ENCODE data around the gene SF3B5.
"Not testable (repeated sequence)": the region's sequence is repeated elsewhere in the genome, so short reads cannot be mapped to it uniquely, and the experiment has no call there.

The SF3B5 gene

DNA sequence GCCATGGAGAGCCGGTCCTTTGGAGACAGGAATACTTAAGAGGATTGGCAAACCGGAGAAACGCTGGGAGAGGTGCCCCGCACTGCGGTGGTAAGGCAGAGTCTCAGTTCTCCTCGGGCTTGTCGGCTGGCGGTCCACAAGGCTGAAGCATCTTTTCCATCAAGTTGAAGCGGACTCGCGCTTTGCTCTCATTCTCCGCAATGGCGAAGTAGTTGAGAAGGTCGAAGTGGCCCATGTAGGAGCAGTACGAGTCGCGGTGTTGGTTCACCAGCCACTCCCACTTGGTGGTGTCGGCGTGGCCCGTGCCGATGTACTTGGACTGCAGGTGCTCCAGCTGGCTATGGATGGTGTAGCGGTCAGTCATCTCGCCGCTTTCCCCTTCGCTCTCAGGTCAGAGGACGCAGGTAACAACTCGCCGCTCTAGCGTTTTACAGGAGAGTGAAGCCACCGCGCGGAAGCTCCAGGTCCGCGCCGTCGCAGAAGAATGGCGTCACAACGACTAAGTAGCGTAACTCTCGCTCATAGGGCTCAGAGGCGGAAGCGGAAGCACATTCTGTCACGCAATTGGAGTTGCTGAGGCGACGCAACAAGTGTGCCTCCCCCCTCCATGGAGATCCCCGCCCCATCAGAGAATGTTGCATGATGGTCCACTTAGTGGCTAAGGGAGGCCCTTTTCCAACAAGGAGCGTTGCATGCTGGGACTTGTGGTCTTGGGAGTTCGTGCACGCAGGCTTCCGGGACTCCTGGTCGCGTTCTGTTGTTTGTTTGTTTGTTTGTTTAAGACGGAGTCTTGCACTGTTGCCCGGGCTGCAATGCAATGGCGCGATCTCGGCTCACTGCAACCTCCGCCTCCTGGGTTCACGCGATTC is at the start of gene SF3B5:
TSS of gene SF3B5 (minus strand) at position 440 of the 869 bp plus-strand sequence. CDS start at position 364, 76 bp downstream.
- peak; percentile 100 for DNase-seq

DNA sequence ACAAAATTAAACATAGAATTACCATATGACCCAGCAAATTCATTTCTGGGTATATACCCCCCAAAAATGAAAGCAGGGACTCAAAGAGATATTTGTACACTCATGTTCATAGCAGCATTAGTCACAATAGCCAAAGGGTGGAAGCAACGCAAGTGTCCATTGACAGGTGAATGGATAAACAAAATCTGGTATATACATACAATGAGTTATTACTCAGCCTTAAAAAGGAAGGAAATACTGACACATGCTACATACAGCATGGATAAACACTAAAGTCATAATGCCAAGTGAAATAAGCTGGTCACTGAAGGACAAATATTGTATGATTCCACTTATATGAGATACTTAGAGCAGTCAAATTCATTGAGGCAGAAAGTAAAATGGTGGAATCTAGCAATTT is 49.6 kb upstream of the SF3B5 start:
- DNase-seq: no peak

DNA sequence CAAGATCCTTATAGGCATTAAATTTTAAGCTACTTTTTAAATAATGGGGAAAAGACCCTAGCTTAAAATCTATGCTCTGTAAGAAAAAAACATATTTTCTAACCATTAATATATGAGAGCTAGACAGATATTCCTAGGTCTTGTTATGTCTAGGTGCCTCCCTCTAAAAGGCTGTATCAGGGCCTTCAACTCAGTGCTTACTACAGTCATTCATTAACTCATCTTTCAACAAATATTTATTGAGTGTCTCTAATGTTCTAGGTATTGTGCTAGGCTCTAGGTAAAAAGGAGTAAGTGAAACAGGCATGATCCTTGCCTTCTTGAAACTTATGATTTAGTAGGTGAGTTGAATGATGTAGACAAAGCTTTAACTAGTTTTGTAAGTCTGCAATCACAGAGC is 48.5 kb upstream of the SF3B5 start:
- DNase-seq: no peak

DNA sequence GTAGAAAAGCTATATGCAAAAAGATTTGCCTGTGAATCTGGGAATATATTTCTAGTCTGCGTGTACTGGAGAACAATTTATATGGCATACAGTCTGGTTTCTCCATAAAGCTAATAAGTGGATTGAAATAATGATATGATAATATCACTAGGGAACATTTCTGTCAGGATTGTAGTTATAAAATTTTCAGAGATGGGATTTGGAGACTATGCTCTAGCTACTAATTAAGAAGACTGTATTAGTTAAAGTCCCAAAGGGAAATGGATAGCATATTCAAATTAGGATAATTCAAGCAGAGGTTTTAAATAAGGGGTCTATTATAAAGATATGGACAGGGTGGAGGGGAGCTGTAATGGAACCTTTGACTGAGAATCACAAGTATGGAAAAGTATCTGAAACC is 47.7 kb upstream of the SF3B5 start:
- no peak for DNase-seq

DNA sequence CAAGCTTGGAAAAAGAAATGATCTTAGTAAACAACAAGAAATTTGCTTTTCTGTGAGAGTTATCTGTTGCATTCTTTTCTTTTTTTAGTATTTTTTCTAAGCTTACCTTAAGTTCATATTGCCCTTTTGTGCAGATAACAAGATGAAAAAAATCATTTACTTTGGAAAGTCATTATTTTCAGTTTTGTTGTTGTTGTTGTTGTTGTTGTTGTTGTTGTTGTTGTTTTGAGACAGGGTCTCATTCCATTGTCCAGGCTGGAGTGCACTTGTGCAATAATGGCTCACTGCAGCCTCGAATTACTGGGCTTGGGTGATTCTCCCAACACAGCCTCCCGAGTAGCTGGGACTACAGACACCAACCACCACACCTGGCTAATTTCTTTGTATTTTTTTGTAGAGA is 46.1 kb upstream of the SF3B5 start:
- no peak for DNase-seq

DNA sequence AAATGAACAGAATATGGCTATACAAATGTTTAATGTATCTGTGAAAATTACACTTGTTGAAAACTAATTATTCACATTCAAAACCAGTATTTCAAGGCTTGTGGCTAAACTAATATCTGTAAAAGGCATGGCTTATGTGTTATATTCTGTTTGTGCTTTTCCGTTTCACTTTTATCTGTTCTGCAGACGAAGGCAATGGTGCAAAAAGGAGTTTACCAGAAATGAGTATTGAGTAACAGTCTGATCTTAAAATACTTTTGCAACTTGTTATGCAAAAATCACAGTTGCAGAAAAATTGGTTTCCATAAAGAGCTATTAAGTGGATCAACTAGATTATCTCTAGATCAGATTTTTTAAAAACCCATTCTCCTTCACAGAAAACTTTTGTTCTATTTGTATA is 45.5 kb upstream of the SF3B5 start:
- no peak for DNase-seq

DNA sequence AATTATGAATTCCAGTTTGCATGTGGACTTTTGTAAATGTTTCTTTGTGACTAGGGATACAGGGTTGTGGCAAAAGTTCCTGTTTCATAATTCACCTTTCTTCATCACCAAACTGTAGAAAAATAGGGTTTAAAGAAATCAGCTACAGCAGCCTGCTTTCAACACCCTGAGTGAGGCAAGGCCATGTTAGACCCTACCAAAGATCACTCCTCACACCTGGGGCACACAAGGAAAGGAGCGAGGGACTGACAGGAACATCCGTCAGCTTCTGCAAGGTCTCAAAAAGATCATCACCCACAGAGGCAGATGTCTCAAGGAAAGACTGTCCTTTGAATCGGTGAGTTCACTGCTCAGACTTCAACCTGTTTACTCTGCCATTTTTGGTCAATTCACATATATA is 44.4 kb upstream of the SF3B5 start:
- DNase-seq: no peak

DNA sequence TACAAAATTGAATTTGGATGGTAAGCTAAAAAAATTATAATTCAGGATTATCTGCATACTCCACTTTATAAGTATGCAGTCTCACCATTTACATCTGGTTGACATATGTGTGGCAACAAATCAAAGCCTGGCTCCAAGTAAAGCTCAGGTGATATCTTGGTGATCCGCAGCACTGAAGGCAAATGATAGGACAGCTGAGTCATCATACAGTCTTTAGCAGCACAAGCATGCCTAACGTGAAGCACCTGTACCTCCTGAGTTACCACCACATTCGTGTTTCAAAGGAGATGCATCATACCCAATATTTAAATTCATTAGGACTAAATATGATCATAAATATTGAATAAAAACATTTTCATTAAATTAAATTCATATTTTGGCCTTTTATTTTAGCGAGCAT is 43.2 kb upstream of the SF3B5 start:
- no peak for DNase-seq

DNA sequence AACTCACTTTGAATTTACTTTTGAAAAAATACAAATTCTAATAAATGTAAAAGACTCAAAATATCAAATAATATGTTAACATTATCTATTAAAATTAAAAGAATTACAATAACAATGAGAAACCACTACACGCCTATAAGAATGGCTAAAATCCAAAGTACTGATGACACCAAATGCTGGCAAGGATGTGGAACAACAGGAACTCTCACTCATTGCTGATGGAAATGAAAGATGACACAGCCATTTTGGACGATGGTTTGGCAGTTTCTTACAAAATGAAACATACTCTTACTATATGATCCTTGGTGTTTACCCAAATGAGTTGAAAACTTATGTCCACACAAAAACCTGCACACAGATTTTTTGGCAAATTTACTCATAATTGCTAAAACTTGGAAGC is 39.4 kb upstream of the SF3B5 start:
- no peak for DNase-seq

DNA sequence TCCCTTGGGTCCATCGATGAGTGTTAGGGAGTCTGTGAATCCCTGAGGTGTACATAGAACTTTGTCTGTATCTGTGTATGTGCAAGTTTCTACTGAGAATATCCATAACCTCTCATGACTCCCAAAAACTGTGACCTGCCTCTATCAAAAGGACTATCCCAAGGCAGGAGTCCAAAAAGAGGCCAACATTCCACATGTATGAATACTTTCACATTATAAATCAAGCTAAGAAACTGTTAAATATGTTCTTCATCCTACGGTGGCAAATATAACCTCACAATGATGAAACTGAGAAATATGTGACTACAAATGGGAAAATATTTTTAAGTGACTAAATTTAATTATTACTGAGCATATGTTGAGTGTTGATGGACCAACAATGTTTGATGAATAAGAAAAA is 38.8 kb upstream of the SF3B5 start:
- DNase-seq: no peak

DNA sequence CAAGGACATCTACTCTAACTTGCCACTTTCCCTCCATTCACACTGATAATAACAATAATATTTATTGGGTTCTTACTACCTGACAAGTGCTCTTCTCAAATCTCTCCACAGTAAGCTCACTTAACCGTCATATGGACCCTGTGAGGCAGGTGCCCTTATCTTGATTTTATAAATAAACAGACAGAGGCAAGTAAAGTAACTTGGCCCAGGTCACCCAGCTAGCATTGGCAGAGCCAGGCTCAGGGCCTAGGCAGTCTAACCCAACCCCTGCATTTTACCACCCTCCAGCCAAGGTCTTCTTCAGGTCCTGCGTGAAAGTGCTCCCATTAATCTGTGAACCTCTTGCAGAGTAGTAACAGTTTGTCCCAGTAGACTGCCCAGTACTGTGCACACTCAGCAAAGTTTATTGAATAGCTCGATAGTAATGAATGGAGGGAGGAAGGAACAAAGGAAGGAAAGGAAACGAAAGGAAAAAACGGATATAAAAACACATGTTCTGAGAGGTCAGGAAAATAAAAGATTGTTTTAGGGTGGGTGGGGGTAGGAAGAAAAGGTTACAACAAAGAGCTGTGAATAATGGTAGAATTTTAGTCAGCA is 38.0 kb upstream of the SF3B5 start:
- DNase-seq: no peak

DNA sequence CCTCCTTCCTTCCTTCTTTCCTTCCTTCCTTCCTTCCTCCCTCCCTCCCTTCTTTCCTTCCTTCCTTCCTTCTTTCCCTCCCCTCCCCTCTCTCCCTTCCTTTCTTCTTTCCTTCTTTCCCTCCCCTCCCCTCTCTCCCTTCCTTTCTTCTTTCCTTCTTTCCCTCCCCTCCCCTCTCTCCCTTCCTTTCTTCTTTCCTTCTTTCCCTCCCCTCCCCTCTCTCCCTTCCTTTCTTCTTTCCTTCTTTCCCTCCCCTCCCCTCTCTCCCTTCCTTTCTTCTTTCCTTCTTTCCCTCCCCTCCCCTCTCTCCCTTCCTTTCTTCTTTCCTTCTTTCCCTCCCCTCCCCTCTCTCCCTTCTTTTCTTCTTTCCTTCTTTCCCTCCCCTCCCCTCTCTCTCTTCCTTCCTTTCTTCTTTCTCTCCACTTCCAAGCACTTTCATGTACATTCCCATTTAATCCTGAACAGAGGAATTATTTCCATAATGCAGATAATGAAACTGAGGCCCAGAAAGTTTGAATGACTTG is 36.9 kb upstream of the SF3B5 start:
- DNase-seq: not testable (repeated sequence)

DNA sequence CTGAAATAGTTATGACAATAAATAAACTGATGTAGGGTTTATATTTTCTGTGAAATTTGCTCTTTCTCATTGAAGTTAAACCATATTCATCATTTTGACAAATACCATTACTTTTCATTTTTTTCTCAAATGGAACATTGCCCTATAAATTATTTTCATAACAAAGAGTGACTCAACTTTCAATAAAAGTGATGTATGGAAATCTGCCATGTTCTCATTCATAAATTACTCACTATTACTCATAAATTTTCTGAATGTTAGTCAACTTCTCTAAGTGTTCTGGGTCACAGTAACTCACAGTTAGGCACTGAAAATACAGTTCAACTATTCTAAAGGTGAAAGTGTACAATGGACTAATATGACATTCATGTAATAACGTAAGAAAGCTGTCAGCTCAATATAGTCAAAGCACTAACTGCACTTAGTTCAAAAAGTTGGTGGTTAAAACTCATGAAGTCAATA is 35.9 kb upstream of the SF3B5 start:
- no peak for DNase-seq

DNA sequence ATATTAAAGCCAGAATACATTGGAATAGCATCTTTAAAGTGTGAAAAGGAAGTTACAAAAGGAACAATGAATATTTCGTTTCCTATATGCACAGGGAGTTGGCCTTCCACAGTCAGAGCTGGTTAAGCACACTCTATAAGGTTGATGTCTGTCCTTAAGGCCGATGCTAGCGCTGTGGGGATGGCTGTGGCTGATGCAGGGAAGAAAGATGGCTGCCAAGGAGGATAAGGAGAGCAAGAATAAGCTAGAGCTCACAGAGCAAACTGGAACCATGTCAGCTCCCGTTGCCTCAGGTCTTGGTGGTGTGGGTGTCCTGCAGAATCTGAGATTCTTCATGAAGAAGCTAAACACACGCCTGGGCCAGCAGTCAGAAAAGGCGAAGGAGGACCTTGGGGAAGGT is 34.1 kb upstream of the SF3B5 start:
- DNase-seq: no peak

DNA sequence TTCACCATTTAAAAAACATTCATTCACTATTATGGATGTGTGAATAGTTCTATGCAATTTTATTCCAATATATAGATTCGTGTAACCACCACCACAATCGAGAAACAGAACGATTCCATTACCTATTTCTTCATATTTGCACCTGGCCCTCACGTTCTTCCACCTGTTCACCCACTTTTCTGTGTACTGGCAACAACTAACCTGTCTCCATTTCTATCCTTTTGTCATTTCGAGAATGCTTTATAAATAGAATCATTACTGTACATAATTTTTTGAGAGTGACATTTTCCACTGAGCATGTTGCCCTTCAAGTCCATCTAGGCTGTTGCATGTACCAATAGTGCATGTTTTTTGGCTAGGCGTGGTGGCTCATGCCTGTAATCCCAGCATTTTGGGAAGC is 31.7 kb upstream of the SF3B5 start:
- no peak for DNase-seq

DNA sequence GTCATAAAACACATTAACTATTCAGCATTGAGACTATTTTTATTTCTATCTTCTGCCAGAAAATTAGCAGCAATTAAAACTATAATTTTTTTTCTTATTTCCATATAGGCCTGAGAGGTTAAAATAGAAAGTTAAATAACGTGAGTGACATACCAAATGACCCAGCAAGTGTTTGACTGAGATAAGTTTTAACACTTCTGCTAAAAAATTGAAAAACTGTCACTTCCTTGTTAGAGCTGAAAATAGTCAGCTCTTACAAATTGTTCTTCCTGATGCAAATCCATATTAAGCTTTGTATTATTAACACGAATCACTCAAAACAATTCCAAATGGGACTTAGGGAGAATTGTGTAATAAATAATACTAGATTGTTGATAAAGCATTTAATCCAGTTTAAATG is 28.5 kb upstream of the SF3B5 start:
- no peak for DNase-seq

DNA sequence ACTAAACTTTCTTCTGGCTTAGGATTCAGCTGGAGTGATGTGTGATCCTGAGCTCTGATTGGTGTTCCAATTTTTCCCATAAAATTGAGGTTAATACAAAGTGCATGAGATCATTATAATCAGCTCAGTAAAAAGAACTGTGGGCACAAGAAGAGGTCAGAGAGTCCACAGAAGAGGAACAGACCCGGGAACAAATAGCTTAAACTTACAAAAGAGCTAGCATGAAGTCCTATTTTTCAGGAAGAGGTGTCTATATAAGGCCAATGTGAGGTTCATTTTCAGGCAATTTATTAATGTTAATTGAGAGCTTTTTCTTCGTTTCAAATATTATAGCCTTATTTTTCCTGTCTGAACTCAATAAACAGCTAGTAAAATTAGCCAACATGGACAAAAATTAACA is 28.0 kb upstream of the SF3B5 start:
- DNase-seq: peak; percentile 19

DNA sequence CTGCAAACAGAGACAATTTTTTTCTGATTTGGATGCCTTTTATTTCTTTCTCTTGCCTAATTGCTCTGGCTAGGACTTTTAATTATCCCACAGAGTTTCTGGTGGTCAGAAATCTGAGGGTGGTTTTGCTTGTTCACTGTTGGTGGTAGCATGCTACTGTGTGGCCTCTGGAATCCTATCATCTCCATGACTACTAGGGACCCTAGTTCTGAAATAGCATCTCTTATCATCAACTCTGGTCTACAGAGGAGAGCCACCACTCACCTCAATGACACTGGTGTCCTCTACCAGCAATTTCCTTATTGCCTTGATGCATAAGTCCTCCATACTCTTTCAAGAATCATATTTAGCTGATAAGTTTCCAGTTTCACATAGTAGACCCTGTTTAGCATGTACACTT is 27.5 kb upstream of the SF3B5 start:
- DNase-seq: no peak

DNA sequence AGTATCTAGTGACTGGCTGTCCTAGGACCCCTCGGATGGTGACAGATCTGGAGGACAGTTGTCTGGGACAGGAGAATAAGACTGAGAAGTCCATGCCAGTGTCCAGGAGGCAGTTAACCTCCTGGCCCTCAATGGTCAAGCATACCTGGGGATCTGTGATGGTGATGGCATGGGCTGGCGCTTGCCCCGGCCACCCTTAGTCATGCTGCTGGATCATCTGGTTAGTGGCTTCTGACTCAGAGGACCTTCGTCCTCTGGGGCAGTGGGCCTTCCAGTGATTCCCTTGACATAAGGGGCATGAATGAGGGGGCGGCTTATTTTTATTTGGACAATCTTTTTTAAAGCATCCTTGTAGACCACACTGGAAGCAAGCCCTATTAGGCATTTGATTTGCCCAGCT is 24.0 kb upstream of the SF3B5 start:
- DNase-seq: no peak

DNA sequence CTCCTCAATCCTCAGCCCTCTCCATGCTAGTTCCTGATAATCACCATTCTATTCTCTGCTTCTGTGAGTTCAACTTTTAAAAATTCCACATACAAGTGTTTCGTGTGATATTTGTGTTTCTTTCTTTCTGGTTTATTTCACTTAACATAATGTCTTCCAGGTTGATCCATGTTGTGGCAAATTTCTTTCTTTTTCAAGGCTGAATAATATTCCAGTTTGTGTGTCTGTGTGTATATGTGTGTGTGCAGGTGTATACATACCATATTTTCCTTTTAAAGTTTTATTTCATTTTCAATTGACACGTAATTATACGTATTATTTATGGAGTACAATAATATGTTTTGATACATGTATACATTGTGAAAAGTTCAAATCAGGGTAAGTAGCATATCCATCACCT is 19.8 kb upstream of the SF3B5 start:
- DNase-seq: no peak

DNA sequence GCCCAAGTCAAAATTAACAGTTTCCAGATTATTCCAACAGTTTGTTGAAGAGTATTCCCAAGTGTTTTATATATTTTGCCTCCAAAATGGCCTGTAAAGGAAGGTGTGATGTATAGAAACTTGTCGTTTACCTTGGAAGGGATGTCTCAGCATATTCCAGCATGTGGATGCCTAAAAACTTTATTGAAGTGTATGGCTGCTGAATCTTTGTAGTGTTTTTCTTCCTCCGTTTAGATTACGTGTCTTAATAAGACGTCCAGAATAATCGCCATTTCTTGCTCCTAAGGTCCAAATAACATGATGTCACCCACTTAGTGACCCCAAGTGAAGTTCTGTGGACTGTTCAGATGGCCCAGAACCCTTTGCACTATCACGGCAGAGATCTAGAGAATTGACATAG is 18.0 kb upstream of the SF3B5 start:
- DNase-seq: no peak

DNA sequence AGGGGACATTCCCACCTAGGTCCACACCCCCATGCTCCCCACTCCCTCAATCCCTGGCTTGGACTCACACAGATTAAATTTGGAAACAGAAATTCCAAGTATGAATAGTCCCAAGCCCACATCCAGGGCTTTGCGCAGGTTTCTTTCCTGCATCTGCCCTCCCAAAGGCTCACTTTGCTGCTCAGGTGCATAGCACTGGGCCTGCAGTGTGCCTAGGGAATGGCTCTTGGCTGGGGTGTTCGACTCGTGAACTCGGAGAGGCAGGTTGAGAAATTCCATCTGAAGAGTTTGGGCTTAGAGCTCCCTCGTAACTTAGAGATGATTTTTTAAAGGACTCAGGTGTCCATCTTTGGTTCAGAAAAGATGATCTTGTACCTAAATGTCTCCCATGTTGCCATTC is 14.8 kb upstream of the SF3B5 start:
- no peak for DNase-seq

DNA sequence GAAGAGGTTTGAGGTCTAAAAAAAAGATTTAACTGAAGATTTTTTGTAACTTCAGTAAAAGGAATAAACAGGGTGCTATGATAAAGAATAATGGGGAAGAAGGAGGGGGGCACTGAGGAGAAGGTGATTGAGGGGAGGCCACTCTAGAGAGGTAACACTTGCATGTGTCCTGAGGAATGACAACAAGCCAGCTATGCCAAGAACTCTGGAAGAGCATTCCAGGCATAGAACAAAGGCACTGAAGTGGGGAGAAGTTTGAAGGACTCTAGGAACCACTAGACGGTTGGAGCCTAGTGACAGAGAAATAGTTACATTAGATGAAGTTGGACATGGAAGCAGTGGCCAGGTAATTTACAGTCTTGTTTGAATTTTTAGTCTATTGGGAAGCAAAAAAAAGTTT is 10.8 kb upstream of the SF3B5 start:
- no peak for DNase-seq

DNA sequence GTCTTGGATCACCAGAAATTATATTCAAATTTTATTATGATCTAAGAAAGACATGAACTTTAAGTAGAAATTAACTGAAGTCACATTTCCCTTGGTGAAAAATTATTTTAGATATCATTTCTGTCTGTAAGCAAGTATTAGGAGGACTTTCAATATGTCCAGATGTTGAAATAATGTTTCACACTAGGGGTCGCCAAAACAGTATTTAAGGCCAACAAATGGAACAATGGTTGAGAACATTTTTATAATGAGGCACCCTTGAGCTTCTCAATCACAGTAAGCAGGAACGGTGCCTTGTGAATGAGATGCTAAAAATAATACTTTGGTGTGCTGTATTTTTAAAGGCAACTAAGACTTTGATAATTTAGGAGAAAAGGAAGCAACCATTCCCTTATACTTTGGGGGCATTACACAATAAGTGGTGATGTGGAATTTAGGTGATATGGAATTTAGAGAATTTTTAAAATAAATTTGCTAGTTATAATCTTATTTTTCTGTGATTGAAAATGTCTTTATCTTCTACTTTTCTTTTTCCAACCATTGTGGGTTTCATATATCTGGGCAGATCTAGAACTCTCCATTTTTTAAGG is 9.6 kb upstream of the SF3B5 start:
- peak; percentile 68 for DNase-seq
